ENCODE data around the gene LSM7. TPM values are rescaled to one million over a fixed set of nuclear protein-coding genes. Genes with fewer than 3 reads are reported as not detected.

The LSM7 gene
- total RNA-seq, 1 donor from 2014 or later = 31.4 TPM

DNA sequence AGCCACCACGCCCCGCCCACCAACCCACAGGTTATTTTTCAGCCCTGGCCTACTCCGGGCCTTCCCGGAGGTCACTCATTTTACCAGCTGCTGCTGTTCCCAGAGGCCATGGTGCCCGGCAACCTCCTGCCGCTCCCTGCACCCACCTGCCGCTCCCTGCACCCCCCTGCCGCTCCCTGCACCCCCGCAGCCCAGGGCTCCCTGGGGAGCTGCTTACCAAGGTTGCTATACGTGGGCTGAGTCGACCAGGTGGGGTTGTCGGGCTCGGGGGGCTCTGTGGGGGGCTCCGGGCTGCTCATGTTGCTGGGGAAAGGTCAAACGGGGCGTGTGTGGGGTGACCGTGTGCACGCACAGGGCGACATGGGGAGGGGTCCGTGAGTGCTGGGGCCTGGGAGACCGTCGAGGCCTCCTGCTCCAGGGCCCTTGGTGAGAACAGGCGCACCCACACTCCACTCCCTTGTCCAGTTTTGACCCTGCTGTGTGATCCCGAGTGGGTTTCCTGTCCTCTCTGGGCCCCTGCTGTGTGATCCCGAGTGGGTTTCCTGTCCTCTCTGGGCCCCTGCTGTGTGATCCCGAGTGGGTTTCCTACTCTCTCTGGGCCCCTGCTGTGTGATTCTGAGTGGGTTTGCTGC is 47.6 kb downstream of the LSM7 start:
- no peak for DNase-seq (ENCODE audit: low spot score in 2 of 2)
- TF ChIP-seq, protein P1, sequence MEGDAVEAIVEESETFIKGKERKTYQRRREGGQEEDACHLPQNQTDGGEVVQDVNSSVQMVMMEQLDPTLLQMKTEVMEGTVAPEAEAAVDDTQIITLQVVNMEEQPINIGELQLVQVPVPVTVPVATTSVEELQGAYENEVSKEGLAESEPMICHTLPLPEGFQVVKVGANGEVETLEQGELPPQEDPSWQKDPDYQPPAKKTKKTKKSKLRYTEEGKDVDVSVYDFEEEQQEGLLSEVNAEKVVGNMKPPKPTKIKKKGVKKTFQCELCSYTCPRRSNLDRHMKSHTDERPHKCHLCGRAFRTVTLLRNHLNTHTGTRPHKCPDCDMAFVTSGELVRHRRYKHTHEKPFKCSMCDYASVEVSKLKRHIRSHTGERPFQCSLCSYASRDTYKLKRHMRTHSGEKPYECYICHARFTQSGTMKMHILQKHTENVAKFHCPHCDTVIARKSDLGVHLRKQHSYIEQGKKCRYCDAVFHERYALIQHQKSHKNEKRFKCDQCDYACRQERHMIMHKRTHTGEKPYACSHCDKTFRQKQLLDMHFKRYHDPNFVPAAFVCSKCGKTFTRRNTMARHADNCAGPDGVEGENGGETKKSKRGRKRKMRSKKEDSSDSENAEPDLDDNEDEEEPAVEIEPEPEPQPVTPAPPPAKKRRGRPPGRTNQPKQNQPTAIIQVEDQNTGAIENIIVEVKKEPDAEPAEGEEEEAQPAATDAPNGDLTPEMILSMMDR (IDR thresholded peaks at IDR 0.05) = no peak
- H3K27me3 ChIP-seq = no peaks in the 10 kb centered on the region
- H3K4me1 ChIP-seq = peaks cover 0 to 7% of the 10 kb centered on the region in 2 donors
- no peak overlapping the region for H3K4me3 ChIP-seq
- intact Hi-C loops (cut with DNase I) = no loop called here
- H3K36me3 ChIP-seq = peaks cover 7 to 9% of the 10 kb centered on the region in 2 donors
- H3K9me3 ChIP-seq = no peaks in the 10 kb centered on the region
- no peak overlapping the region for H3K27ac ChIP-seq

DNA sequence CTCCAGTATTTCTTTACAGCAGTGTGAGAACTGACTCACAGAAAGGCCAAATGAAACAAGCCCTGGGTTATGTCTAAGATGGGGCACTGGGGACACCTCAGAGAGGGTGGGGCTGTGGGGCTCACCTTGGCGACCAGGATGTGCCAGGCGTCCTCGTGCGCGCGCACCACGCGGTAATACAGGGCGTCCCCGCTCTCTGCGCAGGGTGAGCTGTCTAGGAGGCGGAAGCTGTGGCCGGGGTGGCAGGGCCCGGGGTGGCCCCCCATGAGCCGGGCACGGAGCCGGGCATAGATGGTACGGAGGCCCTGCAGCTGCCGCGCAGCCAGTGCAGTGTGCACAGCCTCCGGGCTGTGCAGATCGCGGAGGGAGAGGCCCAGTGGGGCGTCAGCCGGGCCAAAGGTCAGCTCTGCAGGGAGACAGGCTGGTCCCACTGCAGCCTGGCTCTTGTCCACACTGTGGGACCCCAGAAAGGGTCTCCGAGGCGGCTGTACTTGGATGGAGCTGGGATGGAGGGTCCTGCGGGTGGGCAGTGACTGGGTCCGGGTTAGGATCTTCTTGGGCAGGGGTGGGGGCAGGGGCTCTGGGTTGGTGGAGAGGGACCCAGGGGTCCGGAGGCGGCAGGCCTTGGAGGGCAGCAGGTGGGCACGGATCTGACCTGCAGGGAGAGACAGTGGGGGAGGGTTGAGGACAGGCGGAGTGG is 49.8 kb downstream of the LSM7 start:
- intact Hi-C loops (cut with DNase I) = no loop called here

DNA sequence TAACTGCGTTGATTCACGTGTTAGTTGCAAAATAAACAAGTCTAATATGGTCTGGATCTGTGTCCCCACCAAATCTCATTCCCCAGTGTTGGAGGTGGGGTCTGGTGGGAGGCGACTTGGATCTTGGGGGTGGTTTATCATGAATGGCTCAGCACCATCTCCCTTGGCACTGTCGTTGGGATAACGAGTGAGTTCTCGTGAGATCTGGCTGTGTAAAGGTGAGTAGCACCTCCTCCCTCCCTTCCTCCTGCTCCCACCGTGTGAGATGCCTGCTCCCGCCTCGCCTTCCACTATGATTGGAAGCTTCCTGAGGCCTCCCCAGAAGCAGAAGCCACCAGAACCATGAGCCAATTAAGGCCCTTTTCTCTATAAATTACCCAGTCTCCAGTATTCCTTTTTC is 51.2 kb downstream of the LSM7 start:
- no peak for DNase-seq (ENCODE audit: low spot score in 2 of 2)
- H3K27me3 ChIP-seq = no peaks in the 10 kb centered on the region
- intact Hi-C loops (cut with DNase I) = no loop called here
- H3K9me3 ChIP-seq = no peaks in the 10 kb centered on the region
- TF ChIP-seq, protein P1 (IDR thresholded peaks at IDR 0.05) = no peak
- H3K4me3 ChIP-seq = no peak overlapping the region
- no peak overlapping the region for H3K27ac ChIP-seq
- H3K36me3 ChIP-seq = peaks cover 16 to 25% of the 10 kb centered on the region in 2 donors
- H3K4me1 ChIP-seq = peaks cover 15 to 25% of the 10 kb centered on the region in 2 donors

More for the DNA sequence above, 49.8 kb downstream of the LSM7 start:
- Histone ChIP-seq H3K4me1 (peaks cover 8 to 12% of the 10 kb centered on the region in 2 donors), H3K27ac (no peak overlapping the region), H3K9me3 (no peaks in the 10 kb centered on the region), H3K27me3 (no peaks in the 10 kb centered on the region), H3K36me3 (peaks cover 7 to 14% of the 10 kb centered on the region in 2 donors), H3K4me3 (no peak overlapping the region)
- TF ChIP-seq, protein P1 (IDR thresholded peaks at IDR 0.05) = no peak
- DNase-seq (ENCODE audit: low spot score in 2 of 2) = no peak

DNA sequence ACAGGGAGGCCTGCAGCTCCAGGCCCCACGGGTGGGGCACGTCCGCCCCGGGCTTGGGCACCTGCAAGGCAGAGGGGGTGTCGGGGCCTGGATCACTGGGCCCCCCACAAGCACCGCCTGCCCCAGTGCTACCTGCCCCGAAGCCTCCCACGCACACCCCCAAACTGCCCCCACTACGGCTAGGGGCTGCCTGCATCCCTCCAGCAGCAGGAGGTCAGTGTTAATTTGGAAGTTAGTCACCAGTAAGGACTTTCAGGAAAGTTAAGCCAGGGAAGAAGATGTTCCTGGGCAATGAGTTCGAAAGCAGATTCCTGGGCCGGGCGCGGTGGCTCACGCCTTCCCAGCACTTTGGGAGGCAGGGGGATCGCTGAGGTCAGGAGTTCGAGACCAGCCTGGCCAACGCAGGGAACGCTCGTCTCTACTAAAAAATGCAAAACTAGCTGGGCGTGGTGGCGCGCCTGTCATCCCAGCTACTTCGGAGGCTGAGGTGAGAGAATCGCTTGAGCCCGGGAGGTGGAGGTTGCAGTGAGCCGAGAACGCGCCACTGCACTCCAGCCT is 51.9 kb downstream of the LSM7 start:
- Histone ChIP-seq H3K27me3 (no peaks in the 10 kb centered on the region), H3K9me3 (no peaks in the 10 kb centered on the region), H3K4me3 (no peak overlapping the region), H3K36me3 (peaks cover 22 to 32% of the 10 kb centered on the region in 2 donors), H3K4me1 (peaks cover 17 to 31% of the 10 kb centered on the region in 2 donors), H3K27ac (no peak overlapping the region)
- intact Hi-C loops (cut with DNase I) = no loop called here
- TF ChIP-seq, protein P1 (IDR thresholded peaks at IDR 0.05) = no peak
- DNase-seq (ENCODE audit: low spot score in 2 of 2) = no peak

DNA sequence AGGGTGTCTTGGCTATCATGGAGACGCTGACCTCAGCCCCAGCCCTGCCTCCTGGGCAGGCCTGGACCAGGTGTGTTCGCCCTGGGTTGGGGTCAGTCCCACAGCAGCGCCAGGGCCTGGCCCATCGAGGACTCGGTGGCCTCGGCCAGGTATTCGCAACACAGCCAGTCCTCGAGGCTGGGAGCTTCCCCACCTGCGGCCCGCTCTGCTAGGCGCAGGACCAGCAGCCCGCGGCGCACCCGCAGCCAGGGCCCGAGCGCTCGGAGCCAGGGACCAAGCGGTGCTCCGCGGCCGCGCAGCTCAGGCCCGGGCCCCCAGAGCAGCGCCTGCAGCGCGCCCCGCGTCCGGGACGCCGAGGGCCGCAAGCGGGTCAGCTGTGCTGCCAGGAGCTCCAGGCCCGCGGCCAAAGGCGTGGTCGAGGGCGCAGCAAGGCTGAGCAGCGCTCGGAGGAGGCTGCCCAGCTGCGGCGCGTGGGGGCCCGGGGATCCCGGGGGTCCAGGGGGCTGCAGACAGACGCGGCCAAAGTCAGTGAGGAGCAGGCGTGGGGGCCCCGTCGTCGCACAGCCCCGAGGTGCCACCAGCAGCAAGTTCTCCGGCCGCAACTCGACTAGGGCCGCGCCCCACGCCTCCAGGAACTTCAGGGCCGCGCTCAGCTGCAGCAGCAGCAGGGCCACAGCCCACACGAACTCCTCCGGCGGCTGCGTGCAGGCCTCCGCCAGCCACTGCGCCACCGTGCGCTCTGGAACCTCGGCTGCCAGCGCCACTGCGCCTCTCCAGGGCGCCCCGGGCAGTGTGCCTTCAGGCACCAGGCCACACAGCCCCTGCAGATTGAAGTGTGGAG is 52.6 kb downstream of the LSM7 start:
- H3K36me3 ChIP-seq = peaks cover 26 to 34% of the 10 kb centered on the region in 2 donors
- H3K4me3 ChIP-seq = no peak overlapping the region
- intact Hi-C loops (cut with DNase I) = no loop called here
- no peaks in the 10 kb centered on the region for H3K27me3 ChIP-seq
- H3K4me1 ChIP-seq = peaks cover 22 to 33% of the 10 kb centered on the region in 2 donors
- H3K9me3 ChIP-seq = no peaks in the 10 kb centered on the region
- DNase-seq (ENCODE audit: low spot score in 2 of 2) = no peak
- H3K27ac ChIP-seq = no peak overlapping the region
- TF ChIP-seq, protein P1 (IDR thresholded peaks at IDR 0.05) = no peak
